HG02678 (cell line): ENCODE measurements around the gene DEDD2.

Experiments used
- ATAC-seq: cut with Tn5 transposase; IDR thresholded peaks from one replicate; pipeline ENCODE4 v1.9.1; 2021; ENCODE audit warnings: mild to moderate bottlenecking, moderate library complexity; ENCODE audit not compliant: unreplicated experiment

The DEDD2 gene

GRCh38 chr19:42249149-42249750 is 31.8 kb upstream of the DEDD2 start:
- ATAC-seq = no peak

GRCh38 chr19:42248270-42249148 is 31.0 kb upstream of the DEDD2 start:
- no peak for ATAC-seq

GRCh38 chr19:42247640-42248199 is 30.2 kb upstream of the DEDD2 start:
- ATAC-seq = no peak

GRCh38 chr19:42246922-42247639 is 29.6 kb upstream of the DEDD2 start:
- no peak for ATAC-seq

GRCh38 chr19:42246143-42246921 is 28.9 kb upstream of the DEDD2 start:
- ATAC-seq = no peak

- no peak for ATAC-seq
Measured at GRCh38 chr19:42245231-42245630, 27.8 kb upstream of the DEDD2 start.

GRCh38 chr19:42244347-42245220 is 27.1 kb upstream of the DEDD2 start:
- ATAC-seq = peak; percentile 35

- peak; percentile 67 for ATAC-seq
Measured at GRCh38 chr19:42242512-42243409, 25.3 kb upstream of the DEDD2 start, which contains the start of gene GSK3A. TSS of gene GSK3A (minus strand) at chr19:42242602. CDS start at chr19:42242465, 137 bp downstream.

- peak; percentile 1 for ATAC-seq
Measured at GRCh38 chr19:42242069-42242511, 24.6 kb upstream of the DEDD2 start.

DNA sequence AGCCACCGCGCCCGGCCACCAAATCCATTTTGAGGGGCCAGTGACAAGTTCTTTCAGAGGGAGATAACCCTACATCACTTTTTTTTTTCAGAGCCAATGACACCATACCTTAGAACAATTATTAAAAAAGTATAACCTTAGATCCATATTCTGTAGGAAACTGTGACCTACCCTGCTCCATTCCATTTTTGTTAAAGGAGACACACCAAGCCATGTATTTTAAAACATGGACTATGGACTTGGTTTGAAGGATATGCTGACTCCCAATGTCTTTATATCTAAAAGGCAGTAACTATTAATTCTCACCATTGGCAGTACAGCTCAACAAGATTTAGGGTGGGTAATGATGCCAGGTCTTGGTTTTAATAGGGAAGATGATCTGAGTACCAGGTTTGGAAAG is 23.8 kb upstream of the DEDD2 start:
- ATAC-seq = no peak

GRCh38 chr19:42239544-42240220 is 22.2 kb upstream of the DEDD2 start:
- no peak for ATAC-seq

DNA sequence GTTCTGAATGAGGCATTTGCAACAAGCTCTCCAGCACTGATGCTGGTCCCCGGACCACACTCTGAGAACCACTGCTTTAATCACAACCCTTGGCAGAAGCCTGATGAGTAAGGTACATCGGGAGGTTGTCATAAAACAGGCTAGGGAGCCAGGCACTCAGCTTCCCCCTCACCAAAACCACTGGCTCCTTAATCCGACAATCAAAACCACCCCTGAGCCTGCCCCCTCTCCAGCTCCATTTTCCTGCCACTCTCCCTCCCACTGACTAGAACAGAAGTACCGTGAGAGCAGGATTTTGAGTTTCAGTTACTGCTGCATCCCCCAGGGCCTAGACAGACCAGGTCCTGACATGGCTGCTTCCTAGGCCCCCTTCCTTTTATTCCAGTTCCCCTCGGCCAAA is 17.7 kb upstream of the DEDD2 start:
- no peak for ATAC-seq

DNA sequence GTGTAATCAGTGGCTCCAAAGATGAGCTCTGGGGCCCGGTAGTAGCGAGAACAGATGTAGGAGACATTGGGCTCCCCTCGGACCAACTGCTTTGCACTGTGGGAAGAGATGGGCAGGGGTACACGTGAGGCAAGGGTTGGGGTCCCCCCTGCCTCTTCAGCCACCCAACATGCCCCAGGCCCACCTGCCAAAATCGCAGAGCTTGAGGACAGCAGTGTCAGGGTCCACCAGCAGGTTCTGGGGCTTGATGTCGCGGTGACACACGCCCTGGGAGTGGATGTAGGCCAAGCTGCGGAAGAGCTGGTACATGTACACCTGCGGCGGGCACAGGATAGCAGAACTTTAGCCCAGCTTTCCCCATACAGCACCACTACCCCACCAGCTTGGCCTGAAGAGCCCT is 16.9 kb upstream of the DEDD2 start:
- no peak for ATAC-seq

DNA sequence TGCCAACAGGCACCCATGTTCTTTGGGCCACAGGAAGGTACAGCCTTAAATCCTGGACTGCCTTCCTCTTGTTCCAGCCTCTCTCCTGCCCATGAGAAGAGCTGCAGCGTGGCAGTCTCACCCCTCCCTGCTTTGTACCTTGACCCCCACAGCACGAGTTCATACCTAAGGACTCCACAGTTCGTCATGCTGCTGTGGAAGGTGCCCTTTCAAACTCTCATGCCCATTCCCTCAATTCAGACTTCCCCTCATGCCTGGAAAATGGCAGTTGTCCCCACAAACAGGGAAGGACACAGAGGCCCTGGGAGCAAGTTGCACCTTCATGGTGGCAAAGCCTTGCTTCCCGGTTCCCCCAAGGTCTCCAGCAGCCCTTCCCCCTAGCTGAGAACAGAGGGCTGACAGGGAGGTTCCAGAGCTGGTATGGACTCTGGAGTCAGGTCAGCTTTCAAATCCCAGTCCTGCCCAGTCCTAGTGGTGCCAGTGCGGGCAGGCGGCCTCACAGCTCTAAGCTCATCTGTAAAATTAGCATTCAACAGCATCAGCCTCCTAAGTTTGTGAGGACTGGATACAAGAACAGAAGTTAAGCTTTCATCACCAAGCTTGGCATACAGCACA is 16.3 kb upstream of the DEDD2 start:
- ATAC-seq = no peak

- no peak for ATAC-seq
Measured at GRCh38 chr19:42233106-42233505, 15.6 kb upstream of the DEDD2 start.

- ATAC-seq = no peak
Measured at GRCh38 chr19:42232435-42232834, 15.0 kb upstream of the DEDD2 start.

GRCh38 chr19:42230571-42230970 is 13.1 kb upstream of the DEDD2 start:
- no peak for ATAC-seq
